Breast epithelium (tissue), 4 donors: ENCODE results near the gene HBQ1. TPM values are rescaled to one million over a fixed set of nuclear protein-coding genes. Genes with fewer than 3 reads are reported as not detected.
"Not testable (repeated sequence)": the region's sequence is repeated elsewhere in the genome, so short reads cannot be mapped to it uniquely, and the experiment has no call there.

Experiments used
- DNase-seq, 2 donors: peaks; one replicate each; pipeline ENCODE4 v3.0.0-alpha.2; 2019; ENCODE audit warnings: low spot score in 2 of 2
- H3K27ac ChIP-seq, 2 donors: fragments of 200-600 bp; sonication (generic) in 1 of 2; one replicate each; pipeline ENCODE4 v1.5.1; 2016 to 2019; ENCODE audit warnings: mild to moderate bottlenecking in 1 of 2
- H3K27me3 ChIP-seq, 2 donors: fragments of 200-600 bp; sonication (generic) in 1 of 2; one replicate each; pipeline versions ENCODE4 v1.5.1 to v1.6.0; 2017 to 2019; ENCODE audit warnings: control low read depth in 1 of 2, mild to moderate bottlenecking in 1 of 2
- H3K36me3 ChIP-seq: fragments of 200-600 bp; one replicate; pipeline ENCODE4 v1.5.1; 2019
- H3K4me1 ChIP-seq, 2 donors: fragments of 200-600 bp; sonication (generic); one replicate each; pipeline ENCODE4 v1.5.1; 2016 to 2019; ENCODE audit warnings: control low read depth in 1 of 2
- H3K4me3 ChIP-seq, 3 donors: fragments of 200-600 bp; sonication (generic); 1 replicate in 2 of 3; 2 replicates in 1 of 3; pipeline ENCODE4 v1.5.1; 2016 to 2019; ENCODE audit warnings: mild to moderate bottlenecking in 3 of 3, moderate library complexity in 2 of 3
- H3K9me3 ChIP-seq, 2 donors: fragments of 200-600 bp; sonication (generic) in 1 of 2; one replicate each; pipeline ENCODE4 v1.5.1; 2016 to 2019; ENCODE audit warnings: control low read depth in 1 of 2
- POLR2A ChIP-seq: fragments of 450-650 bp; IDR thresholded peaks from one replicate; pipeline ENCODE4 v1.6.1; 2016; ENCODE audit warnings: antibody characterized with exemption, mild to moderate bottlenecking, moderate library complexity
- POLR2AphosphoS5 ChIP-seq, 3 donors: sonication (generic); formaldehyde crosslinking; IDR thresholded peaks; one replicate each; pipeline ENCODE4 v1.6.1; 2017; ENCODE audit warnings: antibody characterized with exemption in 3 of 3
- intact Hi-C: fragments of 100-400 bp; cut with DNase I; formaldehyde crosslinking; loops from one replicate; pipeline ENCODE4 v1.15.1; 2023; ENCODE audit warnings: low total_unique reads
- total RNA-seq, 3 donors: library from RNA; depleted of rRNA; stranded (reverse); fragments of >200 nt; gene quantifications; one replicate each; pipeline ENCODE4 v1.1.0, GENCODE V29; 2016
- TF ChIP-seq, protein P1 (sequence below), 3 donors: fragments of 450-650 bp; IDR thresholded peaks; one replicate each; pipeline ENCODE4 v1.5.1; 2016 to 2017; ENCODE audit warnings: antibody characterized with exemption in 3 of 3, mild to moderate bottlenecking in 3 of 3, moderate library complexity in 3 of 3

The HBQ1 gene
- total RNA-seq, 3 donors from 2014 or later = not detected

DNA sequence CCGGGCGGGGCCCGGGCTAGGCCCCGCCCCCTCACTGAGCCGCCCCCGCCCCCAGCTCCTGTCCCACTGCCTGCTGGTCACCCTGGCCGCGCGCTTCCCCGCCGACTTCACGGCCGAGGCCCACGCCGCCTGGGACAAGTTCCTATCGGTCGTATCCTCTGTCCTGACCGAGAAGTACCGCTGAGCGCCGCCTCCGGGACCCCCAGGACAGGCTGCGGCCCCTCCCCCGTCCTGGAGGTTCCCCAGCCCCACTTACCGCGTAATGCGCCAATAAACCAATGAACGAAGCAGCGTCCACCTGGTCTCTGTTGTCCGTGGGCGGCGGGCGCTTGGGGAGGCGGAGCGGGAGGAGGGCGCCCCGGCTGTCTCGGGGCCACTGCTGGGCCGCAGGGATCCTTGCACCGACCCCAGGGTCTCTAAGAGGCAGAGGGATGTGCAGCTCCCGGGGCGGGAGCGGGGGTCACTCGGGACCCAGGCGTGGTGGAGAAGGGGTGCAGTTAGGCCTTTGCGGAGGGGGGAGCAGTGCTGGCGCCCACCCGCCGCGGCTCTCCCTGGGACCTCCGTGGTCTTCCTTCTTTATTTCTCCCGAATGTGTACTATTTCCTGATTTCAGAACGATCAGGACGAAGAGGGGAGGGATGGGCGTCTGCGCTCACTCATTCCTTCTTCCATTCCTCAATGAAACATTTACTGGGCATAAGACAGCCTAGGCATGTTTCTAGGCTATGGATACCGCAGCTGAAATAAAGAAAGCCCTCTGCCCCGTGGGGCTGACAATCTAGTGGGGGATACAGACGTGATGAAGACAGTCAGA, 25.8 kb upstream of the HBQ1 start:
- peak overlapping the region; percentile 28 to 76 (median 54) for H3K4me3 ChIP-seq
- H3K27me3 ChIP-seq = no peaks in the 10 kb centered on the region
- H3K36me3 ChIP-seq = no peaks in the 10 kb centered on the region
- no peaks in the 10 kb centered on the region for H3K4me1 ChIP-seq
- H3K9me3 ChIP-seq = no peaks in the 10 kb centered on the region
- no peak for TF ChIP-seq POLR2AphosphoS5 (IDR thresholded peaks at IDR 0.05)
- TF ChIP-seq, protein P1, sequence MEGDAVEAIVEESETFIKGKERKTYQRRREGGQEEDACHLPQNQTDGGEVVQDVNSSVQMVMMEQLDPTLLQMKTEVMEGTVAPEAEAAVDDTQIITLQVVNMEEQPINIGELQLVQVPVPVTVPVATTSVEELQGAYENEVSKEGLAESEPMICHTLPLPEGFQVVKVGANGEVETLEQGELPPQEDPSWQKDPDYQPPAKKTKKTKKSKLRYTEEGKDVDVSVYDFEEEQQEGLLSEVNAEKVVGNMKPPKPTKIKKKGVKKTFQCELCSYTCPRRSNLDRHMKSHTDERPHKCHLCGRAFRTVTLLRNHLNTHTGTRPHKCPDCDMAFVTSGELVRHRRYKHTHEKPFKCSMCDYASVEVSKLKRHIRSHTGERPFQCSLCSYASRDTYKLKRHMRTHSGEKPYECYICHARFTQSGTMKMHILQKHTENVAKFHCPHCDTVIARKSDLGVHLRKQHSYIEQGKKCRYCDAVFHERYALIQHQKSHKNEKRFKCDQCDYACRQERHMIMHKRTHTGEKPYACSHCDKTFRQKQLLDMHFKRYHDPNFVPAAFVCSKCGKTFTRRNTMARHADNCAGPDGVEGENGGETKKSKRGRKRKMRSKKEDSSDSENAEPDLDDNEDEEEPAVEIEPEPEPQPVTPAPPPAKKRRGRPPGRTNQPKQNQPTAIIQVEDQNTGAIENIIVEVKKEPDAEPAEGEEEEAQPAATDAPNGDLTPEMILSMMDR (IDR thresholded peaks at IDR 0.05) = no peak
- TF ChIP-seq POLR2A = no peak
- peak overlapping the region in 1 of 2 donors; percentile 48 for H3K27ac ChIP-seq
- peak in 1 of 2 donors; percentile 39 for DNase-seq
- intact Hi-C loops = no loop called here

DNA sequence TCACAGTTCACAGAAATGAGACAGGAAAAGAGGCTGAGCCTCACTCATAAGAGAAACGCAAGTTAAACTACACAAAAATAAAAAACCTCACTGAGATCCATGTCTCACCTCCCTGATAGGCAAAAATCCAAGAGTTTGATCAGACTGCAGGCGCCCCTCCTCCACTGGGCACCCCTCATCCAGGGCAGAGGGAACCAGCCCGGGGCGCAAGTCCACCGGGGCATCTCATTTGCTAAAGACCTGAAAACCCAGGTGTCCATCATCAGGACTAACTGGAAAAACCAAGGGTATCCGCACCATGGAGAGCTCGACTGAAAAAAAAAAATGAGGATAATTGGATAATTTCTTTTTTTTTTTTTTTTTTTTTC, 25.2 kb upstream of the HBQ1 start:
- TF ChIP-seq, protein P1 (IDR thresholded peaks at IDR 0.05) = no peak
- TF ChIP-seq POLR2AphosphoS5 (IDR thresholded peaks at IDR 0.05) (no peak), POLR2A (no peak)
- DNase-seq = no peak

DNA sequence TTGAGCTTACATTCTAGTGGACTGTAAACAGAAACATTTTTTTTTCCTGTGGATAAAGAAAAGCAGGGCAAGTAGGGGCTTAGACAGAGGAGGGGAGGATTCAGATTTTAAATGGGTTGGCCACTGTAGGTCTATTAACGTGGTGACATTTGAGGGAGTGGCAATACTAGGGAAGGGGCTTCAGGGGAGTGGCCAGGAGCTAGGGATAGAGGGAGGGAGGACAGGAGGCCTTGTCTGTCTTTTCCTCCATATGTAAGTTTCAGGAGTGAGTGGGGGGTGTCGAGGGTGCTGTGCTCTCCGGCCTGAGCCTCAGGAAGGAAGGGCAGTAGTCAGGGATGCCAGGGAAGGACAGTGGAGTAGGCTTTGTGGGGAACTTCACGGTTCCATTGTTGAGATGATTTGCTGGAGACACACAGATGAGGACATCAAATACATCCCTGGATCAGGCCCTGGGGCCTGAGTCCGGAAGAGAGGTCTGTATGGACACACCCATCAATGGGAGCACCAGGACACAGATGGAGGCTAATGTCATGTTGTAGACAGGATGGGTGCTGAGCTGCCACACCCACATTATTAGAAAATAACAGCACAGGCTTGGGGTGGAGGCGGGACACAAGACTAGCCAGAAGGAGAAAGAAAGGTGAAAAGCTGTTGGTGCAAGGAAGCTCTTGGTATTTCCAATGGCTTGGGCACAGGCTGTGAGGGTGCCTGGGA, 21.0 kb upstream of the HBQ1 start:
- Histone ChIP-seq H3K27me3 (peaks cover 0 to 5% of the 10 kb centered on the region in 2 donors), H3K9me3 (no peaks in the 10 kb centered on the region), H3K36me3 (no peaks in the 10 kb centered on the region), H3K4me3 (no peak overlapping the region), H3K4me1 (no peaks in the 10 kb centered on the region), H3K27ac (no peak overlapping the region)
- TF ChIP-seq, protein P1 (IDR thresholded peaks at IDR 0.05) = no peak
- TF ChIP-seq POLR2A (no peak), POLR2AphosphoS5 (IDR thresholded peaks at IDR 0.05) (no peak)
- DNase-seq = no peak
- intact Hi-C loops = no loop called here

More for the DNA sequence above, 25.2 kb upstream of the HBQ1 start:
- no peak overlapping the region for H3K27ac ChIP-seq
- intact Hi-C loops = no loop called here
- peak overlapping the region in 2 of 3 donors; percentile 54 to 76 for H3K4me3 ChIP-seq
- H3K36me3 ChIP-seq = no peaks in the 10 kb centered on the region
- H3K27me3 ChIP-seq = no peaks in the 10 kb centered on the region
- no peaks in the 10 kb centered on the region for H3K4me1 ChIP-seq
- no peaks in the 10 kb centered on the region for H3K9me3 ChIP-seq

DNA sequence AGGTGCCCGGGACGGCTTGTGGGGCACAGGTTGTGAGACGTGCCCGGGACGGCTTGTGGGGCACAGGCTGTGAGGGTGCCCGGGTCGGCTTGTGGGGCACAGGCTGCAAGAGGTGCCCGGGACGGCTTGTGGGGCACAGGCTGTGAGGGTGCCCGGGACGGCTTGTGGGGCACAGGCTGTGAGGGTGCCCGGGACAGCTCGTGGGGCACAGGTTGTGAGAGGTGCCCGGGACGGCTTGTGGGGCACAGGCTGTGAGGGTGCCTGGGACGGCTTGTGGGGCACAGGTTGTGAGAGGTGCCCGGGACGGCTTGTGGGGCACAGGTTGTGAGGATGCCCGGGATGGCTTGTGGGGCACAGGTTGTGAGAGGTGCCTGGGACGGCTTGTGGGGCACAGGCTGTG, 20.0 kb upstream of the HBQ1 start:
- not testable (repeated sequence) for H3K27me3 ChIP-seq, H3K36me3 ChIP-seq

DNA sequence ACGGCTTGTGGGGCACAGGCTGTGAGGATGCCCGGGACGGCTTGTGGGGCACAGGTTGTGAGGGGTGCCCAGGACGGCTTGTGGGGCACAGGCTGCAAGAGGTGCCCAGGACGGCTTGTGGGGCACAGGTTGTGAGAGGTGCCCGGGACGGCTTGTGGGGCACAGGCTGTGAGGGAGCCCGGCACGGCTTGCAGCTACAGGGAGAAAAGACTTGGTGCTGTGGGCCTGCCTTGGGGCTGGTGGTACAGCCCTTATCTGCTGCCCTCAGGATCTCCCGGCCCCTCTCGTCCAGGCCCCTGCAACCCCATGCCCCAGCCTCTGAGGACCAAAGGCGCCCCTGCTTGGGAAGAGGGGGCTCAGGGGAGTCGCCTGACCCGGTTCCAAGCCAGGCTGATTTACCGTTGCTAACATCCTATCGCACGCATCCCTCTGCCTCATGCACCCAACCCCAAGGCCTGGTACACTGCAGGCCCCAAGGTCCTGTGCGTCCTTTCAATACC, 19.5 kb upstream of the HBQ1 start:
- H3K9me3 ChIP-seq = no peaks in the 10 kb centered on the region
- H3K27ac ChIP-seq = no peak overlapping the region
- H3K4me1 ChIP-seq = peaks cover under 1 to 1% of the 10 kb centered on the region in 2 donors
- no peak overlapping the region for H3K4me3 ChIP-seq
- peaks cover 3 to 13% of the 10 kb centered on the region in 2 donors for H3K27me3 ChIP-seq
- no peaks in the 10 kb centered on the region for H3K36me3 ChIP-seq
- intact Hi-C loops = no loop called here
- DNase-seq = no peak
- TF ChIP-seq POLR2AphosphoS5 (IDR thresholded peaks at IDR 0.05) (no peak), POLR2A (no peak)
- TF ChIP-seq, protein P1 (IDR thresholded peaks at IDR 0.05) = no peak

More for the DNA sequence above, 20.0 kb upstream of the HBQ1 start:
- H3K4me3 ChIP-seq, H3K27ac ChIP-seq, intact Hi-C loops, H3K4me1 ChIP-seq, DNase-seq, H3K9me3 ChIP-seq: not testable (repeated sequence)
